Epithelial cell of esophagus (primary cell): Measurements from ENCODE around the gene TCEAL4.
A peak's percentile ranks its signal among the peaks of the same experiment; 100 is the strongest.

ENCODE experiments used
- DNase-seq: peaks from one replicate; pipeline ENCODE4 v3.0.0; 2010; ENCODE audit warnings: low read depth
- H3K4me3 ChIP-seq: 2 replicates; pipeline ENCODE4 v1.5.1; 2011; ENCODE audit warnings: mild to moderate bottlenecking, low read length, control low read depth
- TF ChIP-seq, protein P1 (sequence below): IDR thresholded peaks from 2 replicates; pipeline ENCODE4 v1.5.1; 2011; ENCODE audit warnings: low read depth, mild to moderate bottlenecking, low read length, control low read depth, inconsistent platforms; ENCODE audit not compliant: insufficient read depth; ENCODE audit errors: missing control alignments

The TCEAL4 gene

DNA sequence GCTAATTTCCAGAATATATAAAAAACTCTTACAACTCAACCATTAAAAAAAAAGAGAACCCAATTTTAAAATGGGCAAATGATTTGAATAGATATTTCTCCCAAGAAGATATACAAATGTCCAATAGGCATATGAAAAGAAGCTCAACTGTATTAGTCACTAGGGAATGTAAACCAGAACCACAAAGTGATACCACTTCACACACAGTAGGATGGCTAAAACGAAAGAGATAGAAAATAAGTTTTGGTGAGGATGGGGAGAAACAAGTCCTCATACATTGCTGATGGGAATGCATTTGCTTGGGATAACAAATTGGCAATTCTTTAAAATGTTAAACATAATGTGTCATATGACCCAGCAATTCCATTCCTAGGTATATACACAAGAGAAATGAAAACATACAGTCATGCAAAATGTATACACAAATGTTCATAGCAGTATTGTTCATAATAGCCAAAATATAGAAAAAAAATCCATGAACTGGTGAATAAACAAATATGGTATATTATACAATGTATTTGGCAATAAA is 28.1 kb downstream of the TCEAL4 start:
- TF ChIP-seq, protein P1, sequence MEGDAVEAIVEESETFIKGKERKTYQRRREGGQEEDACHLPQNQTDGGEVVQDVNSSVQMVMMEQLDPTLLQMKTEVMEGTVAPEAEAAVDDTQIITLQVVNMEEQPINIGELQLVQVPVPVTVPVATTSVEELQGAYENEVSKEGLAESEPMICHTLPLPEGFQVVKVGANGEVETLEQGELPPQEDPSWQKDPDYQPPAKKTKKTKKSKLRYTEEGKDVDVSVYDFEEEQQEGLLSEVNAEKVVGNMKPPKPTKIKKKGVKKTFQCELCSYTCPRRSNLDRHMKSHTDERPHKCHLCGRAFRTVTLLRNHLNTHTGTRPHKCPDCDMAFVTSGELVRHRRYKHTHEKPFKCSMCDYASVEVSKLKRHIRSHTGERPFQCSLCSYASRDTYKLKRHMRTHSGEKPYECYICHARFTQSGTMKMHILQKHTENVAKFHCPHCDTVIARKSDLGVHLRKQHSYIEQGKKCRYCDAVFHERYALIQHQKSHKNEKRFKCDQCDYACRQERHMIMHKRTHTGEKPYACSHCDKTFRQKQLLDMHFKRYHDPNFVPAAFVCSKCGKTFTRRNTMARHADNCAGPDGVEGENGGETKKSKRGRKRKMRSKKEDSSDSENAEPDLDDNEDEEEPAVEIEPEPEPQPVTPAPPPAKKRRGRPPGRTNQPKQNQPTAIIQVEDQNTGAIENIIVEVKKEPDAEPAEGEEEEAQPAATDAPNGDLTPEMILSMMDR = no peak
- DNase-seq = no peak
- no peak overlapping the region for H3K4me3 ChIP-seq

DNA sequence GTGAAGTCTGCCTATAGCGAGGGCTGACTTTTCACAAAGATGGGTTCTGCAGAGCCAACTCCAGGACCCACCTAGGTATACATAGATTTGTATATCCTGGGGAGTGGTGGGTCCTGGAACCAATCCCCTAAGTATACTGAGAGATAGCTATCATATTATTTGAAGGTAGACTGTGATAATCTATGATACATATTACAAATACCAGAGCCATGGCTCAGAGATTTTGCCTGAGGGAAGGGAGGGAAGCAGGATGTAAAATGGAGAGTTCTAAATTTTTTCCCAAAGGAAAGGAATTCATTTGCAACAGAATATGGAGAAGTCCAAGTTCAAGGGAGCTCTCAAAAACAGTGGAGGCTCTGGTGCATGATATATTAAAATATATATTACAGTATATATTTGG is 29.7 kb downstream of the TCEAL4 start:
- TF ChIP-seq, protein P1 = no peak
- H3K4me3 ChIP-seq = no peak overlapping the region
- DNase-seq = peak; percentile 48

DNA sequence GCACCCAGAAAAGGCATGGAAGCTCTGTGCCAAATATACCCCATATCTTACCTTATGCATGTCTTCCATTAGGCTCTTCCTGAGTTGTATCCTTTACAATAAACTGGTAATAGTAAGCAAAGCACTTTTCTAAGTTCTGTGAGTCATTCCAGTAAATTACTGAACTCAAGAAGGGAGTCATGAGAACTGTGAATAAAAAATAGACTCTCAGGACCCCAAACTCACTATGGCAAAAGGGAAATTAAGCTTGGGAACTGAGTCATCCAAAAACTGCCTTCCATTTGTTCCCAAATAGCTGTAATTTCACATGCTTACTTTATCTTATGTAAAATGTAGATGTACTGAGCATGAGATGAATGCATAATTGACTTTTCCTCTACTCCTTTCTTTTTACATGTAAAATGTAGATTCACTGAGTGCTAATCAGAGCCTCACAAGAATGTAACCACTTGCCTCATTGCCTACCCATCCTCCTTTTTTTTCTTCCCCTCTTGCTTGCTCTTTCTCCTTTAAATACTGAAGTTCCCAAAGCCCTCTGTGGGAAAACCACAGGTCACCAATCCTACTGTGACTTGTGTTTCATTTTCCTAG is 30.6 kb downstream of the TCEAL4 start:
- H3K4me3 ChIP-seq = no peak overlapping the region
- no peak for DNase-seq
- TF ChIP-seq, protein P1 = no peak

DNA sequence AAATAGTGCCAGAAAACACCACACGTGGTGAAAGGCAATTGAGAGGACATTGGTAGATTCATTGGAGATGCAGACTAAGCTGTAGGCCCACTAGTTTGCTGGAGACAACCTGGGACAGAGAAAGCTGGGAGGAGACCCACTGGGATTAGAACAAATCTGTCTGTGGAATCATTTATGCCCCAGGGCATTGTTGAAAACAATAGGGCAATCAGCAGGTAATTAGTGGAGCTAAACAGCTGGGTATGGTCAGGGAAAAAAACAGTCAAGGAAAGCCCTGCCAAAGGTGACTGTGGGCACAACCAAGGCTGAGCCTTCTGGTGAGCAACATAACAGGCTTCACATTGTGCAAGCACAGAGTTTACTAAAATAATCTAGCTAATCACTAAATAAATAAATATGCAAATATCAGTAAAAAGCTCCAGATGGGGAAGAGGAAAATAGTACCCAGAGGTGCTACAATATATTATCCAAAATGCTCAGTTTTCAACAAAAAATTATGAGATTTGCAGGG is 31.4 kb downstream of the TCEAL4 start:
- no peak overlapping the region for H3K4me3 ChIP-seq
- TF ChIP-seq, protein P1 = no peak
- DNase-seq = no peak

DNA sequence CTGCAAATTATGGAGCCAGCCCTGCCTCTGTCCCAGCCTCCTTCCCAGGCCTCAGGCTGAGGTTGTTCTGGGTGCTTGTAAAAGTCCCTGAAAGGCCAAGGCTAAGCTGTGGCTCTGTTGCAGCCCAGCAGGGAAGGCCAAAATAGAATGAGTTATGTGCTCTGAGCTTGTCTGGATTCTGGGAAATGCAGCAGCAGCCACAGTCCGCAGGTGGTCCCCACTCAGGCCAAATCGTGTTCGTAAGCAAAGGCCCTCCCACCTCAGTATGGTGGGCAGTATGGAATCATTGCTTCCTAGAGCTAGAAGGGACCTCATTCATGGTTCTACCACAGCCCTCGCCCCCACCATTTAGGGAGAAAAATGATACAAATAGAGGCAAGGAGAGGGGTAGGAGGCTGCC is 38.8 kb downstream of the TCEAL4 start:
- DNase-seq = no peak
- H3K4me3 ChIP-seq = no peak overlapping the region
- TF ChIP-seq, protein P1 = no peak

DNA sequence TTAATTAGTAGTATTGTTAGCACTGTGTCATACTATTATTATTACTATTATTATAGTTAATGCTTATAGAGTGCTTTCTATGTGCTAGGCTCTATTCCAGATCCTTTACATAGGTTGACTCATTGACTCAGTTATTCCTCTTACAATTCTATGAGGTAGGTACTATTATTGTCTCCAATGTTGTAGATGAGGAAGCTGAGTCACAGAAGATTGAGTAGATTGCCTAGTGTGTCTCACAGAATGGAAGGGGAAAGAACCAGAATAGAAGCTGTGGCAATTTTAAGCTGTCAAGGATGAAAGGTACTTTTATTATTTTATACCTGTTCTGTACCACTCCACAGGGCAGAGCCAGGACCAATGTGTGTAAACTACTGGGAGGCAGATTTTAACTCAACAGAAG is 41.5 kb downstream of the TCEAL4 start:
- peak; percentile 65 for DNase-seq
- TF ChIP-seq, protein P1 = no peak

More for the DNA sequence above, 41.5 kb downstream of the TCEAL4 start:
- H3K4me3 ChIP-seq = no peak overlapping the region
